Keratinocyte (primary cell): ENCODE data around the gene ANKRD36. TPM values are rescaled to one million over a fixed set of nuclear protein-coding genes. Genes with fewer than 3 reads are reported as not detected.
"Not testable (repeated sequence)": the region's sequence is repeated elsewhere in the genome, so short reads cannot be mapped to it uniquely, and the experiment has no call there.

Experiments used
- DNase-seq: peaks from one replicate; pipeline ENCODE4 v3.0.0-alpha.2; 2011; ENCODE audit warnings: low read depth, missing footprints, low spot score
- FAIRE-seq: peaks from 2 replicates; lab custom pipeline; 2011; peaks lifted over from hg19 to GRCh38; lab: Jason Lieb, UNC
- H2AFZ ChIP-seq: 2 replicates; pipeline ENCODE4 v1.6.0; 2012; ENCODE audit warnings: low read length, control low read depth, inconsistent platforms; ENCODE audit not compliant: control insufficient read depth
- H3K27ac ChIP-seq: 2 replicates; pipeline ENCODE4 v1.5.1; 2011; ENCODE audit warnings: low read length; ENCODE audit not compliant: control insufficient read depth, insufficient read depth
- H3K27me3 ChIP-seq: 3 replicates; pipeline ENCODE4 v1.6.0; 2011; ENCODE audit warnings: low read length; ENCODE audit not compliant: control insufficient read depth, insufficient read depth; ENCODE audit errors: extremely low read depth
- H3K36me3 ChIP-seq, 2 experiments: 2 replicates in 1 of 2; 3 replicates in 1 of 2; pipeline ENCODE4 v1.5.1; 2011; ENCODE audit warnings: low read length in 2 of 2, mild to moderate bottlenecking in 1 of 2; ENCODE audit not compliant: control insufficient read depth in 2 of 2, insufficient read depth in 2 of 2; ENCODE audit errors: extremely low read depth in 1 of 2
- H3K4me1 ChIP-seq: 3 replicates; pipeline ENCODE4 v1.5.1; 2011; ENCODE audit warnings: low read length; ENCODE audit not compliant: control insufficient read depth, insufficient read depth; ENCODE audit errors: extremely low read depth
- H3K4me2 ChIP-seq: 3 replicates; pipeline ENCODE4 v1.6.0; 2011; ENCODE audit warnings: low read depth, low read length; ENCODE audit not compliant: control insufficient read depth, insufficient read depth; ENCODE audit errors: extremely low read depth
- H3K4me3 ChIP-seq, 3 experiments: fragments of 200-600 bp in 1 of 3; sonication (generic) in 1 of 3; 2 replicates in 2 of 3; 3 replicates in 1 of 3; pipeline ENCODE4 v1.5.1; 2011 to 2016; ENCODE audit warnings: low read length in 3 of 3, mild to moderate bottlenecking in 3 of 3, control low read depth in 2 of 3, inconsistent platforms in 1 of 3, low read depth in 1 of 3, mixed read lengths in 1 of 3, mixed run types in 1 of 3, moderate library complexity in 1 of 3; ENCODE audit not compliant: control insufficient read depth in 2 of 3, insufficient read depth in 2 of 3; ENCODE audit errors: extremely low read depth in 1 of 3
- H3K79me2 ChIP-seq: 2 replicates; pipeline ENCODE4 v1.6.0; 2012; ENCODE audit warnings: low read length; ENCODE audit not compliant: control insufficient read depth, insufficient read depth
- H3K9ac ChIP-seq: 3 replicates; pipeline ENCODE4 v1.6.0; 2011; ENCODE audit warnings: low read length; ENCODE audit not compliant: control insufficient read depth, insufficient read depth; ENCODE audit errors: extremely low read depth
- H3K9me1 ChIP-seq: 3 replicates; pipeline ENCODE4 v1.6.0; 2011; ENCODE audit warnings: low read length; ENCODE audit not compliant: control insufficient read depth, insufficient read depth; ENCODE audit errors: extremely low read depth
- H3K9me3 ChIP-seq: 2 replicates; pipeline ENCODE4 v1.5.1; 2012; ENCODE audit warnings: low read depth, low read length; ENCODE audit not compliant: control insufficient read depth
- H4K20me1 ChIP-seq: 3 replicates; pipeline ENCODE4 v1.6.0; 2011; ENCODE audit warnings: low read length; ENCODE audit not compliant: control insufficient read depth, insufficient read depth; ENCODE audit errors: extremely low read depth
- CTCF ChIP-seq, 3 experiments: IDR thresholded peaks in 1 of 3; conservative IDR thresholded peaks in 1 of 3; optimal IDR thresholded peaks in 1 of 3; 2 replicates in 2 of 3; 3 replicates in 1 of 3; pipeline versions ENCODE3 to v1.5.1; 2011; ENCODE audit warnings: low read length in 3 of 3, mild to moderate bottlenecking in 3 of 3, moderate library complexity in 2 of 3, control low read depth in 1 of 3, inconsistent platforms in 1 of 3; ENCODE audit not compliant: insufficient read depth in 2 of 3; ENCODE audit errors: extremely low read depth in 1 of 3
- EZH2 ChIP-seq: IDR thresholded peaks from one replicate; pipeline ENCODE4 v1.6.1; 2012; ENCODE audit warnings: inconsistent platforms, mild to moderate bottlenecking, low read length, moderate library complexity
- dilution Hi-C: fragments of 300-500 bp; cut with MboI; formaldehyde crosslinking; loops from one replicate; pipeline ENCODE4 v1.7.0; 2020; ENCODE audit warnings: low sequenced_read_pairs; ENCODE audit not compliant: extremely low pct_ligation_motif_present
- polyA plus RNA-seq, 5 experiments: library from polyadenylated mRNA; depleted of rRNA in 3 of 5; stranded (reverse) in 3 of 5; stranded (forward) in 1 of 5; unstranded in 1 of 5; fragments of >200 nt; gene quantifications; 1 replicate in 1 of 5; 2 replicates in 3 of 5; 3 replicates in 1 of 5; pipeline versions ENCODE4 v1.2.1 to v1.2.3, GENCODE V29; 2011 to 2012; ENCODE audit warnings: missing spikeins in 2 of 5, low read depth in 1 of 5, low replicate concordance in 1 of 5

ANKRD36 gene
- polyA plus RNA-seq, 1 donor (not counting 4 experiments of a cell fraction or from before 2014, with no cell fraction given) = 5.2 TPM

DNA sequence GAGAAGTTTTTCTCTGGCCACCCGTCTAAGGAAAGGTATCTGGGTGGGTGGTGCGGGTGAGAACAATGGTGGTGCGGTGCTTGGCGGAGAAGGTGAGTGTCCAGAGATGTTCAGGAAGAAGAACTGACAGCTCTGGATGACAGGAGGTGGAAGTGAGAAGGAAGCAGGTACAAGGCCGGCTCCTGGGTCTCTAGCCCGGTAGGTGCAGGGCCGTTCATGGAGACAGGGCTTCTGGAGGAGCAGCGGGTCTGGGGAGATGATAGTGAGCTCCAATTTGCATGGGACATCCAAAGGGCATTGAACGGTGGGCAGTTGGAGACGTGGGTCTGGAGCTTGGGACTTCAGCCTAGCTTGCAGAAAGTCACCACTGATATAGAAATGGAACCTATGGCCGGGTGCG, 17.3 kb upstream of the ANKRD36 start:
- no peaks in the 10 kb centered on the region for H3K36me3 ChIP-seq
- dilution Hi-C loops = no loop called here
- TF ChIP-seq CTCF (optimal IDR thresholded peaks at IDR 0.05 in 1 of 3, IDR thresholded peaks at IDR 0.05 in 1 of 3, conservative IDR thresholded peaks at IDR 0.05 in 1 of 3; ENCODE audit: extremely low read depth in 1 of 3, insufficient read depth in 2 of 3, low read length in 3 of 3) (no peak), EZH2 (no peak)
- FAIRE-seq = no peak
- no peaks in the 10 kb centered on the region for H3K79me2 ChIP-seq
- H2AFZ ChIP-seq = no peak overlapping the region
- H3K9me1 ChIP-seq = no peaks in the 10 kb centered on the region
- no peak for DNase-seq
- H3K27ac ChIP-seq = no peak overlapping the region
- no peaks in the 10 kb centered on the region for H3K9me3 ChIP-seq
- no peaks in the 10 kb centered on the region for H3K4me1 ChIP-seq
- no peak overlapping the region for H3K9ac ChIP-seq
- H4K20me1 ChIP-seq = no peaks in the 10 kb centered on the region
- no peaks in the 10 kb centered on the region for H3K27me3 ChIP-seq
- H3K4me3 ChIP-seq = no peak overlapping the region
- H3K4me2 ChIP-seq = no peak overlapping the region

GRCh38 chr2:97098786-97099372, 14.1 kb upstream of the ANKRD36 start:
- H3K27ac ChIP-seq, H4K20me1 ChIP-seq, H3K9me3 ChIP-seq, H3K4me3 ChIP-seq, H3K4me2 ChIP-seq, H3K27me3 ChIP-seq, H3K36me3 ChIP-seq, H2AFZ ChIP-seq, DNase-seq, H3K9me1 ChIP-seq, H3K9ac ChIP-seq, H3K4me1 ChIP-seq, H3K79me2 ChIP-seq, dilution Hi-C loops, FAIRE-seq: not testable (repeated sequence)

- FAIRE-seq, dilution Hi-C loops: not testable (repeated sequence)
These were observed 6.1 kb upstream of the ANKRD36 start for GRCh38 chr2:97106878-97107277.

GRCh38 chr2:97111246-97111645, 1.7 kb upstream of the ANKRD36 start:
- H3K4me3 ChIP-seq, H3K9me3 ChIP-seq, H3K4me2 ChIP-seq, H2AFZ ChIP-seq, H3K9ac ChIP-seq, FAIRE-seq, H3K27ac ChIP-seq, H3K79me2 ChIP-seq, H3K36me3 ChIP-seq, DNase-seq, H3K9me1 ChIP-seq, H3K27me3 ChIP-seq, H3K4me1 ChIP-seq, dilution Hi-C loops, H4K20me1 ChIP-seq: not testable (repeated sequence)

More at GRCh38 chr2:97106878-97107277, 6.1 kb upstream of the ANKRD36 start:
- not testable (repeated sequence) for DNase-seq, H3K27me3 ChIP-seq, H4K20me1 ChIP-seq, H2AFZ ChIP-seq, H3K9me1 ChIP-seq, H3K4me2 ChIP-seq, H3K27ac ChIP-seq, H3K79me2 ChIP-seq, H3K9me3 ChIP-seq, H3K4me1 ChIP-seq, H3K4me3 ChIP-seq, H3K36me3 ChIP-seq, H3K9ac ChIP-seq
